Fibroblast of skin of right biceps (primary cell): ENCODE data around the gene WWC1.
"Not testable (repeated sequence)": the region's sequence is repeated elsewhere in the genome, so short reads cannot be mapped to it uniquely, and the experiment has no call there.

Experiments
- DNase-seq: peaks from one replicate; pipeline ENCODE4 v3.0.0-alpha.2; 2013

Gene WWC1

GRCh38 chr5:168310541-168310940 lies 19.1 kb downstream of the WWC1 start:
- DNase-seq, result not testable (repeated sequence)

GRCh38 chr5:168311061-168311566 lies 19.7 kb downstream of the WWC1 start:
- DNase-seq, result no peak

GRCh38 chr5:168312606-168313295 lies 21.3 kb downstream of the WWC1 start:
- no peak for DNase-seq

GRCh38 chr5:168313596-168314204 lies 22.3 kb downstream of the WWC1 start:
- no peak for DNase-seq

GRCh38 chr5:168314735-168315411 lies 23.4 kb downstream of the WWC1 start:
- DNase-seq, result peak; percentile 99

- no peak for DNase-seq
Observed at GRCh38 chr5:168315416-168316138, 24.1 kb downstream of the WWC1 start.

GRCh38 chr5:168316139-168316578 lies 24.7 kb downstream of the WWC1 start:
- DNase-seq, result no peak

- peak; percentile 55 for DNase-seq
Observed at GRCh38 chr5:168317096-168317520, 25.7 kb downstream of the WWC1 start.

- peak; percentile 99 for DNase-seq
Observed at GRCh38 chr5:168317521-168318147, 26.2 kb downstream of the WWC1 start.

- no peak for DNase-seq
Observed at GRCh38 chr5:168318240-168318639, 26.8 kb downstream of the WWC1 start.

GRCh38 chr5:168319774-168320173 lies 28.3 kb downstream of the WWC1 start:
- peak; percentile 52 for DNase-seq

GRCh38 chr5:168320805-168321204 lies 29.4 kb downstream of the WWC1 start:
- DNase-seq, result no peak

GRCh38 chr5:168324859-168325630 lies 33.6 kb downstream of the WWC1 start:
- peak; percentile 65 for DNase-seq

- DNase-seq, result peak; percentile 90
Observed at GRCh38 chr5:168327019-168327421, 35.6 kb downstream of the WWC1 start.

GRCh38 chr5:168327451-168327850 lies 36.0 kb downstream of the WWC1 start:
- DNase-seq, result no peak

- peak; percentile 78 for DNase-seq
Observed at GRCh38 chr5:168327994-168328393, 36.5 kb downstream of the WWC1 start.

- DNase-seq, result peak; percentile 42
Observed at GRCh38 chr5:168328814-168329213, 37.4 kb downstream of the WWC1 start.

- DNase-seq, result no peak
Observed at GRCh38 chr5:168329302-168329701, 37.9 kb downstream of the WWC1 start.

GRCh38 chr5:168332042-168332441 lies 40.6 kb downstream of the WWC1 start:
- DNase-seq, result no peak

GRCh38 chr5:168334280-168334679 lies 42.8 kb downstream of the WWC1 start:
- no peak for DNase-seq

GRCh38 chr5:168334695-168335094 lies 43.2 kb downstream of the WWC1 start:
- DNase-seq, result peak; percentile 88

- no peak for DNase-seq
Observed at GRCh38 chr5:168337361-168337760, 45.9 kb downstream of the WWC1 start.
